Fibroblast of peridontal ligament (primary cell): ENCODE data around the gene THOP1.

Source experiments
- DNase-seq: peaks from one replicate; pipeline ENCODE4 v3.0.0-alpha.2; 2010; ENCODE audit errors: extremely low read depth

Gene THOP1

GRCh38 chr19:2762783-2763496, 22.4 kb upstream of the THOP1 start:
- no peak for DNase-seq

GRCh38 chr19:2763687-2764086, 21.6 kb upstream of the THOP1 start:
- no peak for DNase-seq

GRCh38 chr19:2764945-2765344, 20.4 kb upstream of the THOP1 start:
- DNase-seq = no peak

GRCh38 chr19:2765376-2765775, 19.9 kb upstream of the THOP1 start:
- no peak for DNase-seq

GRCh38 chr19:2766594-2767372, 18.5 kb upstream of the THOP1 start:
- no peak for DNase-seq

GRCh38 chr19:2767688-2768087, 17.6 kb upstream of the THOP1 start:
- DNase-seq = no peak

- DNase-seq = no peak
Measured at GRCh38 chr19:2768365-2769132, 16.8 kb upstream of the THOP1 start.

GRCh38 chr19:2769218-2769617, 16.1 kb upstream of the THOP1 start:
- no peak for DNase-seq

GRCh38 chr19:2770055-2771013, 15.0 kb upstream of the THOP1 start:
- DNase-seq = no peak

- DNase-seq = no peak
Measured at GRCh38 chr19:2771786-2772674, 13.3 kb upstream of the THOP1 start.

- DNase-seq = no peak
Measured at GRCh38 chr19:2774083-2774679, 11.1 kb upstream of the THOP1 start.

- DNase-seq = no peak
Measured at GRCh38 chr19:2774953-2775555, 10.2 kb upstream of the THOP1 start.

- peak; percentile 33 for DNase-seq
Measured at GRCh38 chr19:2775556-2776430, 9.5 kb upstream of the THOP1 start.

GRCh38 chr19:2777952-2778683, 7.2 kb upstream of the THOP1 start:
- no peak for DNase-seq

GRCh38 chr19:2779121-2779740, 6.1 kb upstream of the THOP1 start:
- DNase-seq = no peak

- no peak for DNase-seq
Measured at GRCh38 chr19:2780284-2780683, 5.0 kb upstream of the THOP1 start.

- DNase-seq = no peak
Measured at GRCh38 chr19:2782329-2782935, 2.9 kb upstream of the THOP1 start.
